ENCODE measurements around the gene TANGO6.

The TANGO6 gene

DNA sequence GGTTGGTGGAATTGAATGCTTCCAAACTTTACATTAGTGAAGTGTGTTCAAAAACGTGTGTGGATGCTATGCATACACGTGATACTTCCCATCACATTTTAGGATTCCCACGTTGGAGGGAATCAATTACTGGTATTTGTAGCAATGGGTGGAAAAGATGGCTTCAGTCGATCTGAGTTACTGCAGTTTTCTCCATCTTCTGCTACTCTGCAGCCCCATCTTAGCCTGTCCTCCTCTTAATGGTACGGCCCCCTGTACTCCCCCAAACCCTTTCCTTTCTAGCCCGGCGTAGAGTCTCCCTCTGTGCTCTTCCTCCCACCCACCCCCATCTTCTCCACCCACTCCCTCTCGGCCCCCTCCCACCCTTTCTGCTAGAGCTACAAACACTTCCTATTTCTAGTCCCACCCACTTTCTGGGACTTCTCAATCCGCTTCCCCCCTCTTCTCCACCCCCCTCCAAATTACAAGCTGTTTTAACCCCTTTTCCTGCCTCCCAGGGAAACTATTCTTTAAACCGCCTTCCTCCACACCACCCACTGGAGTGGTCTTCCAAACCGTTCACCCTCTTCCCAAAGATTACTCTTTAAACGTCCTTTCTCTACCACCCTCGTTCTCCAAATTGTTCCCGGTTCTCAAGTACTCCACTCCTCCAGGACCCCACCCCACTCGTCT, 288.0 kb downstream of the TANGO6 start:
- TF ChIP-seq POLR2A (IDR thresholded peaks at IDR 0.05; ENCODE audit: low read depth, low read length) (peak; percentile 11; the same call in 1 of the 2 replicates), TAF1 (IDR thresholded peaks at IDR 0.05; ENCODE audit: borderline replicate concordance, low read depth, low read length) (0 out of 2 replicates have a peak, but pooled peaks have one; percentile 7), POLR2AphosphoS5 (IDR thresholded peaks at IDR 0.05; ENCODE audit: low read depth, low read length) (0 out of 2 replicates have a peak, but pooled peaks have one; percentile 44)
- DNase-seq (ENCODE audit: insufficient read length) = no peak
- no peak for FAIRE-seq

DNA sequence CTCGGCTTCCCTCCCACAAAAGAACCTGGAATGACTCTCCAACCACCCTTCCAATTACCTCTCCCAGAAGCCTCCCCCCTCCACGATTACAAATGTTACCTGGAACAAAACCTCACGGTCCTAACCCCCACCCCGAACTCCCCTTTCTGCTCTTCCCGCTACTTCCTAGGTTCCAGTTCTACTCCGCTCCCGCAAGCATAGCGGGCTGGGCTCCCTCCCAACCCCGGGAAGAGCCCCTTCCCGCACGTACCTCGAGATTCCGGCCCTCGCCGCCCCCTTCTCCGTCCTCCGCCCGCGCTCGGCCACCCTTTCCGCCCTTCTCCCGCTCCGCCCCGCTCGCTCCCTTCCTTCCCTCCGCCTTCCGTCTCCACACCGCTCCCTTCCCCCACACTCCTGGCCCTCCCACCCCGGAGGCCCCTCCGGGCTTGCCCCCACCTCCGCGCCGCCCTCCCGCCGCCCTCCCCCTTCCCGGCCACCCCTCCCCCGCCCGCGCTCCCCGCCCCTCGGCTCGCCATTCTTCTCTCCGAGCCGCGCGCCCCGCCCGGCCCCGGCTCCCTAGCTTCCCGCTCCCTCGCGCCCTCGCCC, 288.6 kb downstream of the TANGO6 start:
- TF ChIP-seq POLR2AphosphoS5 (IDR thresholded peaks at IDR 0.05; ENCODE audit: low read depth, low read length) (0 out of 2 replicates have a peak, but pooled peaks have one; percentile 17), TAF1 (IDR thresholded peaks at IDR 0.05; ENCODE audit: borderline replicate concordance, low read depth, low read length) (no peak), POLR2A (IDR thresholded peaks at IDR 0.05; ENCODE audit: low read depth, low read length) (peak; percentile 15)
- FAIRE-seq = peak; percentile 60
- peak; percentile 89 for DNase-seq (ENCODE audit: insufficient read length)

DNA sequence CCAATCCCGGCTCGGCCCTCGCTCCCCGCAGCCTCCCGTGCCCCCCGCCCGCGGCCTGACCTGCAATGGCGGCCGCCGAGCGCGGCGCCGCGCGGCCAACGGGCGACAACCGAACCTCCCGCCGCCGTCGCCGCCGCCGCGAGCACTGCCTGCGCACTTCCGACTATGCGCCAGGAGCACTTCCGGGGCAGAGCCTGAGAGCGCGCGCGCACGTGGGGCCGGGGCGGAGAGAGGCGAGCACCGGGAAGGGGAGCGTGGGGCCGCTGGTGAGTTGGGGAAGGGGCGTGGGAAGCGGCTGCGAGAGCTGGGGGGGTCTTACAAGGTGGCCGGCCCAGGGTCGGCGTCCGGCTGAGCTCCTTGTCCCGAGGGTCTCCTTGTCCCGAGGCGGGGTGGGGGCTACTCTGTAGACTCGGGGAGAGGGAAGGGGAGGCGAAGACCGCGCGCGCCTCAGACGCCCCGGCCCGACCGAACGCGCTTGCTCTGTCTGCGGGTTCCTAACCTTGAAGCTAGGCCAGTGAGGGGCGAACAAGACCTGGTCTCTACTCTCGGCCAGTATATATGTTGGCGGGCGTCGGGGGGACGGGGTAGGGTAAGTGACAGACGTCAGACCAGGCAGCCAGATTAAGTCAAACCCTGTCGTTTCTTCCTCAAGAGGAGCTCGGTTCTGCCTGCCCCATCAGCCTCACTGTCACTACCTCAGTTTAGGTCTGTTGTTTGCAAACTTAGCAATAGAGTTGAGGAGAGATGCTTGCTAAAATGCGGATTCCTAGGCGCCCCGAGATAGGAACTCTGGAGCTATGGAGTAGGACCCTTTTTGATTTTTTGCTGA, 289.3 kb downstream of the TANGO6 start, which contains the start of the genes CHTF8 and UTP4:
CHTF8 (minus strand) TSS at position 165 of the 829 bp plus-strand sequence. CDS start 11,130 bp downstream, outside the sequence.
UTP4 (plus strand) TSS at position 226 of the 829 bp plus-strand sequence. CDS start 811 bp downstream, outside the sequence.
- peak; percentile 79 for DNase-seq (ENCODE audit: insufficient read length)
- peak; percentile 94 for FAIRE-seq
- TF ChIP-seq POLR2AphosphoS5 (IDR thresholded peaks at IDR 0.05; ENCODE audit: low read depth, low read length) = no peak; the same call in 1 of the 2 replicates
- peak; percentile 82 for TF ChIP-seq POLR2A (IDR thresholded peaks at IDR 0.05; ENCODE audit: low read depth, low read length)
- TF ChIP-seq TAF1 (IDR thresholded peaks at IDR 0.05; ENCODE audit: borderline replicate concordance, low read depth, low read length) = 0 out of 2 replicates have a peak, but pooled peaks have one; percentile 69

DNA sequence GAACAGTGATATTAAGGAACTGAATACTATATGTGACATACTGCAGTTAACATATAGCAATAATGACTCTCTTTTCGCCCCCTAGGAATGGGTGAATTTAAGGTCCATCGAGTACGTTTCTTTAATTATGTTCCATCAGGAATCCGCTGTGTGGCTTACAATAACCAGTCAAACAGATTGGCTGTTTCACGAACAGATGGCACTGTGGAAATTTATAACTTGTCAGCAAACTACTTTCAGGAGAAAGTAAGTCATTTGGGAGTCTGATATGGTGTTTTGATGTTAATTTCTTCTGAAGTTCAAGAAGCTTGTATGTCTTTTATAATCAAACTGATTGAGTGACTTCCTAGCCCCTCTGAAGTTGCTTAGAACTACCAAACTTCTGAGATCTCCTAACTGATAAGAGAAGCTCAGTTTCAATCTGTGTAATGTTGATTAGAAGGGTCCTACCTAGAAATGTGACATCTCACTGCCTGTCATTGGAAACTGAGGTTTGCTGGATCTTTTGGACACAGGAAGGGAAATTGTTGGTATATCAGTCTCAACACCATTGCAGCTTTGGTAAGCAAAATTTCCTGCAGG, 290.1 kb downstream of the TANGO6 start:
- FAIRE-seq = no peak
- TF ChIP-seq TAF1 (IDR thresholded peaks at IDR 0.05; ENCODE audit: borderline replicate concordance, low read depth, low read length) = no peak
- no peak for DNase-seq (ENCODE audit: insufficient read length)

Data from GM12892 (cell line).